Putamen (tissue), 1 donor: ENCODE measurements around the gene EPG5.
A peak's percentile ranks its signal among the peaks of the same experiment; 100 is the strongest.

Experiments used
- DNase-seq: peaks from one replicate; pipeline ENCODE4 v3.0.0-alpha.2; 2016; ENCODE audit warnings: low spot score

The EPG5 gene

GRCh38 chr18:45913276-45913675 lies 53.9 kb downstream of the EPG5 start:
- DNase-seq = peak; percentile 27

GRCh38 chr18:45910405-45911023 lies 56.6 kb downstream of the EPG5 start:
- DNase-seq = peak; percentile 6

- DNase-seq = no peak
These were observed 65.4 kb downstream of the EPG5 start for GRCh38 chr18:45901654-45902210.

GRCh38 chr18:45900623-45901022 lies 66.5 kb downstream of the EPG5 start:
- DNase-seq = no peak

- no peak for DNase-seq
These were observed 70.1 kb downstream of the EPG5 start for GRCh38 chr18:45896991-45897390.

- DNase-seq = no peak
These were observed 70.7 kb downstream of the EPG5 start for GRCh38 chr18:45896452-45896851.

- DNase-seq = no peak
These were observed 71.8 kb downstream of the EPG5 start for GRCh38 chr18:45895339-45895738.

- DNase-seq = no peak
These were observed 72.3 kb downstream of the EPG5 start for GRCh38 chr18:45894818-45895217.

GRCh38 chr18:45891806-45892205 lies 75.3 kb downstream of the EPG5 start:
- DNase-seq = no peak

- no peak for DNase-seq
These were observed 76.5 kb downstream of the EPG5 start for GRCh38 chr18:45890606-45891005.

- DNase-seq = no peak
These were observed 77.6 kb downstream of the EPG5 start for GRCh38 chr18:45889419-45890064.

GRCh38 chr18:45887585-45887984 lies 79.5 kb downstream of the EPG5 start:
- DNase-seq = no peak

GRCh38 chr18:45880876-45881558 lies 86.1 kb downstream of the EPG5 start:
- DNase-seq = no peak

GRCh38 chr18:45879681-45880655 lies 87.2 kb downstream of the EPG5 start:
- DNase-seq = peak; percentile 47

- DNase-seq = no peak
These were observed 89.7 kb downstream of the EPG5 start for GRCh38 chr18:45877403-45877802.

GRCh38 chr18:45876161-45876560 lies 91.0 kb downstream of the EPG5 start:
- DNase-seq = no peak

- DNase-seq = no peak
These were observed 92.5 kb downstream of the EPG5 start for GRCh38 chr18:45874491-45875184.

- DNase-seq = no peak
These were observed 95.6 kb downstream of the EPG5 start for GRCh38 chr18:45871431-45872084.

GRCh38 chr18:45870419-45870818 lies 96.7 kb downstream of the EPG5 start:
- DNase-seq = no peak

- DNase-seq = no peak
These were observed 101.7 kb downstream of the EPG5 start for GRCh38 chr18:45865466-45865865.

GRCh38 chr18:45864081-45864480 lies 103.0 kb downstream of the EPG5 start:
- no peak for DNase-seq
